Testis (tissue), 3 donors: ENCODE data around the gene RNF220. TPM values are rescaled to one million over a fixed set of nuclear protein-coding genes. Genes with fewer than 3 reads are reported as not detected.

Experiments used
- DNase-seq: peaks from one replicate; pipeline ENCODE4 v3.0.0-alpha.2; 2019
- H3K27ac ChIP-seq, 2 donors: fragments of 200-600 bp; sonication (generic); one replicate each; pipeline ENCODE4 v1.5.1; 2019
- H3K27me3 ChIP-seq: fragments of 200-600 bp; sonication (generic); one replicate; pipeline ENCODE4 v1.5.1; 2019
- H3K36me3 ChIP-seq: fragments of 200-600 bp; sonication (generic); one replicate; pipeline ENCODE4 v1.5.1; 2017; ENCODE audit warnings: low read depth; ENCODE audit errors: missing control alignments
- H3K4me1 ChIP-seq: fragments of 200-600 bp; sonication (generic); one replicate; pipeline ENCODE4 v1.5.1; 2019
- H3K4me3 ChIP-seq, 2 donors: fragments of 200-600 bp; sonication (generic); one replicate each; pipeline ENCODE4 v1.5.1; 2017 to 2019
- H3K9me3 ChIP-seq: fragments of 200-600 bp; sonication (generic); one replicate; pipeline ENCODE4 v1.5.1; 2017
- POLR2A ChIP-seq: fragments of 450-650 bp; IDR thresholded peaks from one replicate; pipeline ENCODE4 v1.6.1; 2017; ENCODE audit warnings: antibody characterized with exemption, mild to moderate bottlenecking, moderate library complexity
- WGBS, 2 donors: methylation state at CpG; one replicate each; pipeline ENCODE4 v1.1.5; 2018; 5-methylcytosine and 5-hydroxymethylcytosine counted together
- intact Hi-C: fragments of 100-400 bp; cut with DNase I; formaldehyde crosslinking; loops from one replicate; pipeline ENCODE4 v1.15.1; 2023; ENCODE audit warnings: low total_unique reads
- polyA plus RNA-seq: library from polyadenylated mRNA; stranded (reverse); fragments of 350-450 nt; fragmentation: Illumina TruSeq; extraction: RNeasy Lipid Tissue Mini Kit (QIAGEN cat#74804); gene quantifications from one replicate; pipeline ENCODE4 v1.2.3, GENCODE V29; 2014; ENCODE audit warnings: low read depth, low replicate concordance; ENCODE audit not compliant: insufficient read depth
- total RNA-seq, 2 donors: library from RNA; depleted of rRNA; stranded (reverse); fragments of >200 nt; gene quantifications; one replicate each; pipeline ENCODE4 v1.2.3, GENCODE V29; 2016
- TF ChIP-seq, protein P1 (sequence below), 3 experiments: fragments of 450-650 bp in 2 of 3; fragments of 200-600 bp in 1 of 3; sonication (generic) in 1 of 3; IDR thresholded peaks; one replicate each; pipeline ENCODE4 v1.5.1; 2016 to 2019; ENCODE audit warnings: antibody characterized with exemption in 3 of 3, mild to moderate bottlenecking in 2 of 3, moderate library complexity in 1 of 3

RNF220 gene
- total and polyA plus RNA-seq, 3 donors from 2014 or later = 99.3 to 148 (median 126) TPM

DNA sequence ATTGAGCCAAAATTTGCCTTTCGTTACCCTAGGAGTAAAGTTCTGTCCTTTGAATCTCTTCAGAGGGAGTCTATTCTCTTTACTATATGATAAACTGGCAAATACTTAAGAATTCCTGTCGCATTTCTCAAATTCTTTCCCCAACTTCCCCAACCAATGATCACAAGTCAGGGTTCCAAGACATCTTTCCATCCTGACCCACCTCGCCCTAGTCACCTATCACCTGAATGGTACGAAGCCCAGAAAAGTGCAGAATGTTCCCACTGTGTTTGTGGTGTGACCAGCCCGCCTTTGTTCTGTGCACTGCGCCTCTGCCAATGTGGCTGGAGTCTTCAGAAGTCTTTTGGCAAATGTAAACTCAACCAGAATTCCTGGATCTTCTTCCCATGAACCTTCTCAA lies 132.5 kb downstream of the RNF220 start:
- Histone ChIP-seq H3K36me3 (no peaks in the 10 kb centered on the region), H3K27me3 (no peaks in the 10 kb centered on the region), H3K4me3 (no peak overlapping the region), H3K27ac (no peak overlapping the region), H3K9me3 (no peaks in the 10 kb centered on the region), H3K4me1 (no peaks in the 10 kb centered on the region)
- DNase-seq = no peak
- TF ChIP-seq, protein P1, sequence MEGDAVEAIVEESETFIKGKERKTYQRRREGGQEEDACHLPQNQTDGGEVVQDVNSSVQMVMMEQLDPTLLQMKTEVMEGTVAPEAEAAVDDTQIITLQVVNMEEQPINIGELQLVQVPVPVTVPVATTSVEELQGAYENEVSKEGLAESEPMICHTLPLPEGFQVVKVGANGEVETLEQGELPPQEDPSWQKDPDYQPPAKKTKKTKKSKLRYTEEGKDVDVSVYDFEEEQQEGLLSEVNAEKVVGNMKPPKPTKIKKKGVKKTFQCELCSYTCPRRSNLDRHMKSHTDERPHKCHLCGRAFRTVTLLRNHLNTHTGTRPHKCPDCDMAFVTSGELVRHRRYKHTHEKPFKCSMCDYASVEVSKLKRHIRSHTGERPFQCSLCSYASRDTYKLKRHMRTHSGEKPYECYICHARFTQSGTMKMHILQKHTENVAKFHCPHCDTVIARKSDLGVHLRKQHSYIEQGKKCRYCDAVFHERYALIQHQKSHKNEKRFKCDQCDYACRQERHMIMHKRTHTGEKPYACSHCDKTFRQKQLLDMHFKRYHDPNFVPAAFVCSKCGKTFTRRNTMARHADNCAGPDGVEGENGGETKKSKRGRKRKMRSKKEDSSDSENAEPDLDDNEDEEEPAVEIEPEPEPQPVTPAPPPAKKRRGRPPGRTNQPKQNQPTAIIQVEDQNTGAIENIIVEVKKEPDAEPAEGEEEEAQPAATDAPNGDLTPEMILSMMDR (IDR thresholded peaks at IDR 0.05) = no peak
- TF ChIP-seq POLR2A = no peak
- intact Hi-C loops = no loop called here
- WGBS, 2 donors = 95 to 96% methylated on average over 6 of the region's 6 CpGs

DNA sequence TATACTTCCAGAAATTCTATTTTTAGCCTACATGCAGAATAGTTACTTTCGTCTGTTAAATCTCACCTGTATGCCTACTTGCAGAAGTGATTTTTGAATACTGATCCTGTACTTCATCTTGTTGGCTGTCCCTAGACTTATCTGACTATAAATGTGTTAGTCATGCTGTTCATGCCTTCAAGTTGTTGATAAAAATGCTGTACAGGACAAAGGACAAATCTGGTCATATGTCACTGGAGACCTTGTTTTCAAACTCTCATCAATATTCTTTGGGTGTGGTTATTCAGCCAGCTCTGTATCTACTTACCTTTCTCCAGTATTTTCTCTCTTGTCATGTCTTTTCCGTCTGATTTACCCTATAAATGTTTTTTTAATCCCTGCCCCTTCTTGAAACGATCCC lies 132.9 kb downstream of the RNF220 start:
- intact Hi-C loops = no loop called here
- no peaks in the 10 kb centered on the region for H3K27me3 ChIP-seq
- no peak overlapping the region for H3K4me3 ChIP-seq
- 86 to 88% methylated on average over 3 of the region's 3 CpGs for WGBS, 2 donors
- H3K36me3 ChIP-seq = no peaks in the 10 kb centered on the region
- no peaks in the 10 kb centered on the region for H3K4me1 ChIP-seq
- TF ChIP-seq, protein P1 (IDR thresholded peaks at IDR 0.05) = no peak
- no peak for TF ChIP-seq POLR2A
- no peaks in the 10 kb centered on the region for H3K9me3 ChIP-seq
- DNase-seq = no peak
- no peak overlapping the region for H3K27ac ChIP-seq

DNA sequence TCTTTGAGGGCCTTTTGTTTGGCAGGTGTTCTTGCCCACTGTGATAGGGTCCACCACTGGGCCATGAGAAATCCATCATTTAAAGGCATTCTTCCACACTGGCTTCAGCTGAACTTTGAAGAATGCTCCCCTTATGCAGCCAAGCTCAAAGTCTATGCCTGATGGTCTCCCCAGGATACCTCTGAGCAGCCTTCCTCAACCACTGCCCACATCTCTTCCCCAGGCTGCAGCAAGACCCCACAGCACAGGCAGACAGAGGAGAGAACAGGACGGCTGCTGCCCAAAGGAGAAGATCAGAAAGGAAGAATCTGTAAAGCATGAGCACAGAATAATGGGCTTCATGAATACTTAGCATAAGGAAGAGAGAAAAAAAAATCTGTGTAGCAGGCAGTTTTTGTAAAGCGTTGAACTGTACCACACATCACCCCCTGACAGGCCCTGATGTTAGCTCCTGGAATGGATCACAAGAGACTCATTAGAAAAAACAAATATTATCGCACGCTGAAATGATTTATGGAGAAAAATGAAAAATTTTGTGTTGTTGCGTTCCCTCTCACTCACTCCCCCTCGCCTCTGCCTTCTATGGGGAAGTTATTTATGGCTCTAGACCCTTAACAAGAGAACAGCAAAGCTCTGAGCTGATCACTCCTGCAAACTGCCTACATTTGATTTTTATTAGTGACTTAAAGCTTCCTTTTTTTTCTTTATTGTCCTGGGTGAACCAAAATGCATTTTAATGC lies 135.1 kb downstream of the RNF220 start:
- Histone ChIP-seq H3K4me1 (no peaks in the 10 kb centered on the region), H3K27me3 (no peaks in the 10 kb centered on the region), H3K36me3 (no peaks in the 10 kb centered on the region), H3K9me3 (no peaks in the 10 kb centered on the region), H3K4me3 (no peak overlapping the region), H3K27ac (no peak overlapping the region)
- WGBS, 2 donors = 65 to 71% methylated on average over 6 of the region's 6 CpGs
- intact Hi-C loops = no loop called here
- TF ChIP-seq POLR2A = no peak
- TF ChIP-seq, protein P1 (IDR thresholded peaks at IDR 0.05) = no peak
- DNase-seq = no peak

DNA sequence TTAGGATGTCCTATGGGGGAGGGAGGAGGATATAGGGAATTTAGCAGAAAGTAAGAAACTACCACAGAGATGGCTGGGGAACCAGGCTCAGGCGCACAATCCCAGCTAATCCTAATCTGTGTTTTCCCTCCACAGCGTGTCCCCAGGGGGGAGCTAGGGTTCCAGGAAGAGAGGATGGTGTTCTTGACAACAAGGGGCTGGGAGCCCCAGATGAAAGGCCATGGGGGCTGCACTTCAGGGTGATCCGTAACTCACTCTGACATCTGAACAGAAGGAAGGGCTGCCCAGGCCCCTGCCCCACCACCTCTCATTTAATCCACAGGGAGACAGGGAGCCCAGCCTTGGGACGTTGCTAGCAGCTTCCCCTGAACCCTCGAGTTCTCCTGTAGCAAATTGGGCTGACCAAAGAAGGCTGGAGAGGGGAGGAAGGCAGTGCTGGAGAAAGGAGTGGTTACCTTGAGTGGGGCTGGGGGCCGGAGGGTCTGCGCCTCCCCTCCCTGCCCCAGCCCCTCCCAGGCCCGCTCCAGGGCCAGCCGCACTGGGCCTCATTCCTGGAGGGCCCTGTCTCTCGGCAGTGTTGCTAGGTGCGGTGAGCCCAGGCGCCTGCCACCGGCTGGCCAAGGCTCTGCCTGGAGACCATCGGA lies 137.5 kb downstream of the RNF220 start:
- 42 to 60% methylated on average over 5 to 14 of the region's 14 CpGs for WGBS, 2 donors
- DNase-seq = no peak
- intact Hi-C loops = no loop called here
- Histone ChIP-seq H3K27ac (no peak overlapping the region), H3K36me3 (no peaks in the 10 kb centered on the region), H3K4me3 (no peak overlapping the region), H3K4me1 (no peaks in the 10 kb centered on the region), H3K27me3 (no peaks in the 10 kb centered on the region), H3K9me3 (no peaks in the 10 kb centered on the region)
- no peak for TF ChIP-seq POLR2A
- TF ChIP-seq, protein P1 (IDR thresholded peaks at IDR 0.05) = no peak
